NOMO-1 (cell line): Measurements from ENCODE around the gene KCNMB2.

ENCODE experiments used
- DNase-seq, 2 experiments: peaks; one replicate each; lab custom pipeline; 2025; ENCODE audit not compliant: unreplicated experiment in 2 of 2; lab: John Stamatoyannopoulos, UW

KCNMB2 gene

GRCh38 chr3:178634975-178635374 lies 98.7 kb downstream of the KCNMB2 start:
- no peak for DNase-seq

DNA sequence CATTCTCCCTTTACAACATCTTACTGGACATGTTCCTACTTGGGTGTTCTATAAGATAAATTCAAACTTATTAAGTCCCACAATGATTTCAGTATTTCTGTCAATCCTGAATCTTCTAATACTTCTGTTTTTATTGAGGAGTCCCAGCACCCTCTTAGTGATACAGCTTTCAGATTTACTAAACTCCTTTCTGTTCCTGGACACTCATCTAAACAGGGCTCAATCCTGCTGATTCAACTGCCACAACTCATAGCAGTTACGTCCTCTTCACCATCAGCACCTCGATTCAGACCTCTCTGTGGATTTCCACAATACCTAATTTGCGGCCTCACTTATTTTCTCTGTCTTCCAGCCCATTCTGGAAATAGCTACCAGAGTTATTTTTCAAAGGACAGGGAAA lies 101.6 kb downstream of the KCNMB2 start:
- no peak for DNase-seq

DNA sequence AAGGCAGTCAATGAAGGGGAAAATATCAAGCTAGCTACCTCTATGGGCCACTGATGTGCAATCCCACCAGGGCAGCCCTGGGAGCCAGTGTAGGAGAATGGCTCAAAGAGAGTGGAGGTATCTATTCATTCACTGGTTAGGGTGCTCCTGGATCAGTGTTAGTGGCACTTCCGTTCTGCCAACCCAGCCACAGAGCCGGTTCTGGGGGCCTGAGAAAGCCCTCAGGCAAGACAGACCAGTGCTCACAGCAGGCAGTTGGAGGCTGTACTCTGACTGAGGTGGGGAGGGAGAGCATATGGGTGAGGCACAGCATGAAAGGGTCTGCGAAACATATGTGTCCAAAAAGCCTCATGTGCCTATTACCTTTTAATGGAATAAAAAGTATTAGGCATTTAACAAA lies 109.3 kb downstream of the KCNMB2 start:
- DNase-seq, result no peak

- peak in 1 of 2 experiments; percentile 26 for DNase-seq
Observed at GRCh38 chr3:178646186-178646862, 110.1 kb downstream of the KCNMB2 start.

DNA sequence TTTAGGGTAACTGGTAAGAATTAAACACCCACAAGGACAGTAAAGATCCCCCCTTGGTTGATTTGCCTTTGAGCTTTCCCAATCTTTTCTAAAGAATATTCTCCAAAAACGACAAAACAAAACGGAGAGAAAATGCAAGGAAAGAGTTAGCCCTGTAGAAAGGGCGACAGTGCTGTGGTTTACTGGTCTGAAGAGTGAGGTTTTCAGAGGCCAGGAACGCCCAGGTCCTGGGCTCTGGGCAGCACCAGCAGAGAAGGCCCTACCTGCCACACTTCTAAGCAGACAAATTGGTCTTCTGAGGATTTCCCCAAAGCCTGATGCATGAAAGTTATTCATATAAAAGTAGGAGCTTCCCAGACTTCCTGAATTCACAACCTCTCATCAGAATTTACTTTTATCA lies 119.3 kb downstream of the KCNMB2 start:
- DNase-seq, result no peak

- DNase-seq, result no peak
Observed at GRCh38 chr3:178658694-178659325, 122.6 kb downstream of the KCNMB2 start.

GRCh38 chr3:178663201-178663934 lies 127.1 kb downstream of the KCNMB2 start:
- DNase-seq, result no peak

DNA sequence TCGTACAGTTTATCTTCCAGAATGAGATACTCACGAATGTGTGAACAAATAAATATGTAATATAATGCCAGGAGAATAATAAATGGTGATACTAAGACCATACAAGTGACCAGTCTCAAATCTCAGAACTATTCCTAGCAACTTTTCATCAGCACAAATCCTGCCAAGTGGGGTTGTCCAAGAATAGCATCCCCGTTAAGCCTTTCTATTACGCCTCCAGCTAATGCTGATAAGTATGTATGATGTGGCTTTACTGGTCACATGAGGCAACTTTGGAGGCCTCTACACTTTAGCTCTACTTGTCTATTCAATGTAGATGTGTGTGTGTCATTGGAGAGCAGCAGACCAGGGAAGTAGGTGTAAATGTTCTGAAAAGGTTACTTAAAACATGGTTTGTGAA lies 129.5 kb downstream of the KCNMB2 start:
- DNase-seq, result no peak

DNA sequence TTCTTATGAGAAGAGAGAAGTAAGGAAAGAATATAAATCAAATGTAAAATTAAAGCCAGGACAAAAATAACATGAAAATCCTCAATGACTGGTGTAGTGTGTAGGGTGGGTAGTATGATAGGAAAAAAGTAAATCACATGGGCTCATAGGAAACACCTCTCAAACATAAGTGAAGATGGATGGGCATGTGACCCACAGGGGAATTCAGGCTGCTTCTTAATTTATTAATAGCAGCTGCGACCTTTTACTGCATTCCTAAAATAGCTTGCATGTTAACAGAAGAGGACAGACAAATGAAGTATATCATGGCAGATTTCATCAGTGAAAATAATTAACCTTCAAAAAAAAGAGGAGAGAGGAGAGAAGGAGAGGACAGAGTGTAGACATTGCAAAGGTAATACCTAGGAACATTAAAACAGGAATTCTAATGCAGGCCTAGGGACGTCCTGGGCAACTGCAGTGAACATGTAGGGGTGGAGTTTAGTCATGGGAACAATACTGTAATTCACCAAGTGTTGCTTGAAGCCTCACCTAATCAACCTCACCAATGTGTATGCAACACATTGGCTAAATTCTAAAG lies 132.9 kb downstream of the KCNMB2 start:
- DNase-seq, result no peak

- DNase-seq, result no peak
Observed at GRCh38 chr3:178669758-178670157, 133.5 kb downstream of the KCNMB2 start.

GRCh38 chr3:178671377-178671776 lies 135.1 kb downstream of the KCNMB2 start:
- no peak for DNase-seq

DNA sequence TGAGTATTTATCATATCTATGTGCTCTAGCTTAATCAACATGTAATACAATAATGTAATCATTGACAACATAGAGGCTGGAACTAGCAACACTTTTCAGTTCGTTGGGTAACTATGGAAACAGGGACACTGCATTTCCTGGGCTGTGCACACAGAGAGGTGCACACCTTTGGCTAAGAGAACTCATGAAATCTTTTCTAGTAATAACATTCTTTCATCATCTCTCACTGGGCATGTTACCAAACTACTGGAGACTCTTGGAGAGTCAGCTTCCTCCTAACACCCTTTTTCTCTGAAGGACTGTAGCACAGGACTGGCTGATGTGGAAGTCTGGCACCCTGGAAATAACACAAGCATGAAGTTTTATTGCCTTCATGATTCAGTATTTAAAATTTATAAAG lies 135.6 kb downstream of the KCNMB2 start:
- no peak for DNase-seq

GRCh38 chr3:178672275-178672674 lies 136.0 kb downstream of the KCNMB2 start:
- DNase-seq, result no peak

GRCh38 chr3:178673529-178673928 lies 137.3 kb downstream of the KCNMB2 start:
- no peak for DNase-seq

DNA sequence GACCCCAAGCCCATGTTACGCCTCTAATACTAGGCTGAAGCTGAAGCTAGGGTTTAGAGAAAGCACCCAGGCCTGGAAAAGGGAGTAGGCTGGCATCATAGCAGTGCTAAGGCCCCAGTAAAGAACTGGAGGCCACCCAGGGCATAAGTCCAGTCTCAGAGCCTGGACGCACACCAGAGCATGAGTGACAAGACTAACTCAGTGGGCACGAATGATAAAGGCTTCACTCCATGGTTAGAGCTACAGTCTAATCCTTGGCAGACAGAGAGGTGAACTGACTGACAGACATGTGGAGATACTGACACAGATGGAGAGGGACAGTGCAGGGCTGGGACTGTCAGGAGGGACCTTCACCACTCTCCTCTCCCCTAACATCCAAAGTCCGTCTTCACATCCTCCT lies 139.8 kb downstream of the KCNMB2 start:
- DNase-seq, result no peak

- DNase-seq, result no peak
Observed at GRCh38 chr3:178676942-178677790, 140.9 kb downstream of the KCNMB2 start.

DNA sequence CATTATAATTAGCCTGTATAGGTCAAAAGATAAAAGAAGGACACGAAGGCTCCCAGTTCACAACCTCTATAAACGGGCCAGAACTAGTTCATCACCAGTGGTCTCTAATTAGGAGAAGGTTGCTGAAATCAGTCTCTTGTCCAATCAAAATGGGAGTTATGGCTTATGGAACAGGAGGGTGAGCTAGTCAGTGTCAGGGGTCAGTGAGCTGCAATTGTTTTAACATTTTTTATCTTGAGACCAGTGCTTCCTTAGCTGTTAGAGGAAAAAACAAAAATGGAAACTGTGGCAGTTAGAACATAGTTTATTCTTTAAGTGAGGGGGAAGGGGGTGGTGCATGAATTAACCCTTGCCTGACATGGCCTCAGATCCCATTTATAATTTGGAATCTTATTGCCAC lies 141.7 kb downstream of the KCNMB2 start:
- no peak for DNase-seq

DNA sequence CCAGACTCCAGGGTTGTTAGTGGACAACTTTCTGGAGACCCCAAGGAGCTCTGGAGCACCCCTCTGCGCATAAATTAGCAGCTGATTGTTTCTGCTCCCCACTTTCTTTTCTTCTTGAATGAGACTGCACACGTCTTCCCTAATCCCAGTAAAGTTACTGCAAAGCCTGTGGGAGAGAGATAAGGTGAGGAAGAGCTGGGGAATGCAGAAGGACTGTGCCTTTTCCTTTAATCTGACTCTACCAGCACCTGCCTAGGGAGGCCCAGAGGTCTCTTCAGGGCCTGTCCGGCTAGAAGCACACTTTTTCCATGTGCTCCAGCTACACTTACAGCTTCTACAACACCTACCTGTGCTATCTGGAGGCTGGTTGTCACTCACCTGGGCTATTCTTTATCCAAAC lies 143.8 kb downstream of the KCNMB2 start:
- no peak for DNase-seq

DNA sequence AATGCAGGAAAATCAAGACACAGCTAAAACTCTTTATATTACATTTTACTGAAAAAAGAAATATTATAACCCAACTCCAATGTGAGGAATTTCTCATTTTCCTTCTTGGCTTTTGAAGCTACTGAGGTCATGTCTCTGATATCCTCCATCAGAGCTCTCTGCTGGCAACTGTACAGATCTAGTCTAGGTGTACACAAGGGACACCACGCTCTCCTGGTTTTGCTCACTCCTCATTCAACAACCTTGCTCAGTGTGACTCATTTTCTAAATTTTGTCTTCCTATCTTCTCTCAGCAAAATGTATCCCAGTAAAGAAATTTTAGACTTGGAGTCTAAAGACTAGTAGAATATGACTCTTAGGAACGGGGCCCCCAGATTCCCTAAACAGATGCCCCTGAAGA lies 144.3 kb downstream of the KCNMB2 start:
- no peak for DNase-seq

DNA sequence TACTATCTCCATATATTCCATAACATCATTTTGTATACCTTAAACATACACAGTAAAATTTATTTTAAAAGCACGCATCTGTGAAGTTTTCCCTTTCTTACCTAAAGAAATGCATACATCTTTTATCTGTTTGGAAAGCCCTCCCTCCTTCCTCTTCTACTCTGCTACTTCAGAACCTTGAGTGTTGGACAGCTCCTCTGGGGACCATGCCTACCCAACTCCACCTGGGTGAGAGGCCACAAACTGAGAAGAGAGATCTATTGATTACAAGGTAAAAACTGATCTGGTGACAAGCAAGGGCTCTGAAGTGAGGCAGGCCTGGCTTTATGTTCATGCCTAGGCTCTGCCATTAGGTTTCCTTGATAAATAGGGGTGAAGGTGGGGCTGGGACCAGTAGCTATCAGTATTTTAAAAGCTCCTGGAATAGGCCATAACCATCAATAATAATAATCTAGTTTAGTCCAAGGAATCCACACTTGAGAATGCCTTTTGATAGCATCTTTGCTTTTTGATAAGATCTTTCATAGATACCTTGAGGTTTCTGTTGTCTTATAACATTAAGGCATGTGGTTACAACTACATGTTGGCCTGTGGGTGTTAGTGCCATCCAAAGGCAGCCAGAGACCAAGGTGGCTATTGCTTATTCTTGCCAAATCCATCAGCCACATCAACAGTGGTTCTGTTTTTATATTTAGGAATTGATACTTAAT lies 148.8 kb downstream of the KCNMB2 start:
- no peak for DNase-seq
